H1 (cell line): ENCODE results near the gene SLC2A11. TPM values are rescaled to one million over a fixed set of nuclear protein-coding genes. Genes with fewer than 3 reads are reported as not detected.

Experiments
- CTCF ChIA-PET: fragments of 300-600 bp; sonication (Branson Sonifier 250); formaldehyde crosslinking; loops from one replicate; lab custom pipeline; 2021; ENCODE audit not compliant: partially characterized antibody; lab: Charles Lee
- POLR2A ChIA-PET: fragments of 300-600 bp; sonication (Branson Sonifier 250); formaldehyde crosslinking; loops from one replicate; lab custom pipeline; 2021; ENCODE audit warnings: inconsistent platforms; ENCODE audit not compliant: partially characterized antibody; lab: Charles Lee
- DNase-seq, 2 experiments: peaks; one replicate each; pipeline versions ENCODE4 v3.0.0 to v3.0.0-alpha.2; 2010 to 2022; ENCODE audit warnings: low spot score in 2 of 2, low read depth in 1 of 2, mixed read lengths in 1 of 2
- FAIRE-seq: peaks from 2 replicates; lab custom pipeline; 2011; peaks lifted over from hg19 to GRCh38; lab: Jason Lieb, UNC
- H2AFZ ChIP-seq: 2 replicates; pipeline ENCODE4 v1.8.1; 2012; ENCODE audit warnings: low read length, inconsistent platforms
- H2AK5ac ChIP-seq: 2 replicates; pipeline ENCODE4 v1.6.1; 2013; ENCODE audit warnings: low read depth, low read length
- H2BK120ac ChIP-seq: replicated peaks from 2 replicates; pipeline ENCODE3; 2013; ENCODE audit warnings: low read depth, low read length, inconsistent platforms
- H2BK12ac ChIP-seq: 2 replicates; pipeline ENCODE4 v1.6.1; 2013; ENCODE audit warnings: low read depth, low read length
- H2BK15ac ChIP-seq: 2 replicates; pipeline ENCODE4 v1.6.1; 2013; ENCODE audit warnings: low read length
- H2BK20ac ChIP-seq: 2 replicates; pipeline ENCODE4 v1.6.1; 2013; ENCODE audit warnings: low read length
- H2BK5ac ChIP-seq: 2 replicates; pipeline ENCODE4 v1.6.1; 2013; ENCODE audit warnings: low read depth, low read length
- H3K14ac ChIP-seq: 2 replicates; pipeline ENCODE4 v1.6.1; 2013; ENCODE audit warnings: inconsistent platforms; ENCODE audit not compliant: insufficient read length
- H3K18ac ChIP-seq: 2 replicates; pipeline ENCODE4 v1.6.1; 2013; ENCODE audit warnings: low read length; ENCODE audit errors: extremely low read depth
- H3K23ac ChIP-seq: 2 replicates; pipeline ENCODE4 v1.6.1; 2013; ENCODE audit warnings: inconsistent platforms; ENCODE audit not compliant: insufficient read length
- H3K23me2 ChIP-seq: 2 replicates; pipeline ENCODE4 v1.6.1; 2013; ENCODE audit warnings: low read depth, low read length
- H3K27ac ChIP-seq: 2 replicates; pipeline ENCODE4 v1.6.1; 2011; ENCODE audit warnings: low read depth, low read length, inconsistent platforms
- H3K27me3 ChIP-seq, 4 experiments: replicated peaks in 1 of 4; 1 replicate in 1 of 4; 2 replicates in 3 of 4; pipeline versions ENCODE4 v1.6.1 to v1.8.1; 2011 to 2013; ENCODE audit warnings: low read length in 3 of 4, mild to moderate bottlenecking in 3 of 4, inconsistent platforms in 2 of 4, mixed read lengths in 2 of 4, moderate library complexity in 1 of 4; ENCODE audit not compliant: control insufficient read depth in 3 of 4, insufficient read depth in 3 of 4; ENCODE audit errors: extremely low read depth in 1 of 4
- H3K36me3 ChIP-seq, 4 experiments: 2 replicates each; pipeline versions ENCODE4 v1.6.1 to v1.8.1; 2011 to 2013; ENCODE audit warnings: mild to moderate bottlenecking in 4 of 4, low read length in 3 of 4, moderate library complexity in 2 of 4, control low read depth in 1 of 4, inconsistent platforms in 1 of 4; ENCODE audit not compliant: insufficient read depth in 4 of 4, control insufficient read depth in 2 of 4
- H3K4ac ChIP-seq: replicated peaks from 2 replicates; pipeline ENCODE3; 2013; ENCODE audit warnings: low read length, low read depth, mixed read lengths, inconsistent platforms; ENCODE audit not compliant: insufficient read length
- H3K4me1 ChIP-seq, 4 experiments: replicated peaks in 1 of 4; 1 replicate in 1 of 4; 2 replicates in 3 of 4; pipeline versions ENCODE4 v1.6.1 to v1.8.1; 2011 to 2013; ENCODE audit warnings: low read length in 3 of 4, inconsistent platforms in 2 of 4, mixed read lengths in 1 of 4; ENCODE audit not compliant: insufficient read depth in 4 of 4, control insufficient read depth in 3 of 4
- H3K4me2 ChIP-seq, 2 experiments: 2 replicates each; pipeline versions ENCODE4 v1.6.1 to v1.8.1; 2011 to 2013; ENCODE audit warnings: low read depth in 2 of 2, low read length in 2 of 2, control low read depth in 1 of 2, inconsistent platforms in 1 of 2, mild to moderate bottlenecking in 1 of 2; ENCODE audit not compliant: insufficient read depth in 1 of 2
- H3K4me3 ChIP-seq, 4 experiments: fragments of 200-600, 300-600 bp in 1 of 4; sonication (generic), shearing (Covaris generic), sonication (Bioruptor Twin) in 1 of 4; 2 replicates each; pipeline versions ENCODE4 v1.5.1 to v1.8.1; 2011 to 2016; ENCODE audit warnings: low read length in 4 of 4, low read depth in 3 of 4, control low read depth in 2 of 4, inconsistent platforms in 2 of 4, mild to moderate bottlenecking in 2 of 4, mixed read lengths in 1 of 4, moderate library complexity in 1 of 4; ENCODE audit not compliant: insufficient read depth in 2 of 4; ENCODE audit errors: extremely low read depth in 1 of 4
- H3K56ac ChIP-seq: replicated peaks from 2 replicates; pipeline ENCODE3; 2013; ENCODE audit warnings: low read depth, mild to moderate bottlenecking, mixed read lengths, low read length, inconsistent platforms; ENCODE audit not compliant: insufficient read length
- H3K79me1 ChIP-seq: 2 replicates; pipeline ENCODE4 v1.6.1; 2013; ENCODE audit warnings: low read depth, low read length, control low read depth
- H3K79me2 ChIP-seq, 2 experiments: 2 replicates each; pipeline versions ENCODE4 v1.6.1 to v1.8.1; 2012 to 2013; ENCODE audit warnings: low read length in 2 of 2, mild to moderate bottlenecking in 2 of 2, inconsistent platforms in 1 of 2; ENCODE audit not compliant: insufficient read depth in 2 of 2, control insufficient read depth in 1 of 2
- H3K9ac ChIP-seq, 4 experiments: replicated peaks in 1 of 4; 1 replicate in 1 of 4; 2 replicates in 3 of 4; pipeline versions ENCODE4 v1.6.1 to v1.8.1; 2011 to 2013; ENCODE audit warnings: low read depth in 3 of 4, low read length in 3 of 4, control low read depth in 2 of 4, mild to moderate bottlenecking in 2 of 4, moderate library complexity in 2 of 4, inconsistent platforms in 1 of 4; ENCODE audit errors: extremely low read depth in 1 of 4
- H3K9me3 ChIP-seq, 2 experiments: 2 replicates each; pipeline versions ENCODE4 v1.6.1 to v1.8.1; 2012 to 2013; ENCODE audit warnings: mild to moderate bottlenecking in 2 of 2, moderate library complexity in 2 of 2, control low read depth in 1 of 2, inconsistent platforms in 1 of 2, low read depth in 1 of 2, low read length in 1 of 2, mixed read lengths in 1 of 2; ENCODE audit not compliant: insufficient read depth in 2 of 2
- H4K20me1 ChIP-seq, 2 experiments: replicated peaks in 1 of 2; 2 replicates each; pipeline versions ENCODE3 to v1.8.1; 2011 to 2013; ENCODE audit warnings: inconsistent platforms in 2 of 2, low read length in 2 of 2, mild to moderate bottlenecking in 1 of 2; ENCODE audit not compliant: insufficient read depth in 2 of 2, control insufficient read depth in 1 of 2
- H4K5ac ChIP-seq: 2 replicates; pipeline ENCODE4 v1.6.1; 2013; ENCODE audit warnings: low read length, low read depth, mixed read lengths, inconsistent platforms; ENCODE audit not compliant: insufficient read length
- H4K8ac ChIP-seq: 2 replicates; pipeline ENCODE4 v1.8.0; 2013; ENCODE audit warnings: mild to moderate bottlenecking, moderate library complexity, low read length, inconsistent platforms; ENCODE audit not compliant: insufficient read depth; ENCODE audit errors: extremely low read depth
- H4K91ac ChIP-seq: replicated peaks from 2 replicates; pipeline ENCODE3; 2013; ENCODE audit warnings: low read length, mixed read lengths, inconsistent platforms; ENCODE audit not compliant: insufficient read length
- BRCA1 ChIP-seq: IDR thresholded peaks from 2 replicates; pipeline ENCODE4 v1.6.1; 2012; ENCODE audit warnings: low read depth, low read length, improper control_type of control experiment
- CEBPB ChIP-seq: IDR thresholded peaks from 2 replicates; pipeline ENCODE4 v1.6.1; 2012; ENCODE audit warnings: low read depth, low read length
- CREB1 ChIP-seq: IDR thresholded peaks from 2 replicates; pipeline ENCODE4 v1.6.1; 2012; ENCODE audit warnings: inconsistent platforms
- EP300 ChIP-seq, 2 experiments: IDR thresholded peaks; 1 replicate in 1 of 2; 2 replicates in 1 of 2; pipeline ENCODE4 v1.6.1; 2011 to 2012; ENCODE audit warnings: low read depth in 2 of 2, low read length in 2 of 2, mild to moderate bottlenecking in 2 of 2, borderline replicate concordance in 1 of 2, inconsistent platforms in 1 of 2, moderate library complexity in 1 of 2
- GTF2F1 ChIP-seq: IDR thresholded peaks from 2 replicates; pipeline ENCODE4 v1.6.1; 2012; ENCODE audit warnings: low read depth, low read length, improper control_type of control experiment, borderline replicate concordance
- MAX ChIP-seq: IDR thresholded peaks from 2 replicates; pipeline ENCODE4 v1.6.1; 2012; ENCODE audit warnings: inconsistent platforms
- PHF8 ChIP-seq: fragments of 200-600 bp; sonication (generic); conservative IDR thresholded peaks from 2 replicates; pipeline ENCODE4 v1.7.1; 2012; ENCODE audit warnings: low read depth, mild to moderate bottlenecking, inconsistent platforms, low read length, moderate library complexity
- RNF2 ChIP-seq: fragments of 200-900, 300-1000 bp; sonication (generic); IDR thresholded peaks from 2 replicates; pipeline ENCODE4 v1.7.1; 2016; ENCODE audit warnings: borderline replicate concordance, low read depth, mild to moderate bottlenecking, antibody characterized with exemption, low read length; ENCODE audit not compliant: poor library complexity, severe bottlenecking; ENCODE audit errors: missing control alignments
- TAF1 ChIP-seq: IDR thresholded peaks from 2 replicates; pipeline ENCODE4 v1.6.1; 2011; ENCODE audit warnings: mild to moderate bottlenecking, low read depth, low read length
- TEAD4 ChIP-seq: IDR thresholded peaks from 2 replicates; pipeline ENCODE4 v1.6.1; 2012; ENCODE audit warnings: low read depth, low read length, inconsistent platforms, mixed read lengths
- YY1 ChIP-seq: IDR thresholded peaks from 2 replicates; pipeline ENCODE4 v1.6.1; 2011; ENCODE audit warnings: low read depth, mild to moderate bottlenecking, low read length
- WGBS, 2 experiments: shearing (Covaris generic) in 1 of 2; methylation state at CpG; one replicate each; pipeline versions ENCODE4 v1.1.6 to v1.1.7; 2013 to 2015; ENCODE audit warnings: low lambda C conversion rate in 2 of 2, mixed read lengths in 2 of 2, inconsistent platforms in 1 of 2, low coverage in 1 of 2, missing lambda C conversion rate in 1 of 2; ENCODE audit not compliant: insufficient replicate concordance in 2 of 2, insufficient coverage in 1 of 2, insufficient read length in 1 of 2; ENCODE audit errors: extremely low coverage in 1 of 2, missing lambda C conversion rate in 1 of 2; 5-methylcytosine and 5-hydroxymethylcytosine counted together
- polyA plus RNA-seq, 7 experiments: library from polyadenylated mRNA; depleted of rRNA in 3 of 7; stranded (reverse) in 5 of 7; unstranded in 2 of 7; fragments of >200 nt in 5 of 7; fragments of 200-250 nt in 2 of 7; gene quantifications; 1 replicate in 5 of 7; 2 replicates in 1 of 7; 4 replicates in 1 of 7; pipeline versions ENCODE4 v1.2.1 to v1.2.3, GENCODE V29; 2011 to 2013; ENCODE audit warnings: missing spikeins in 2 of 7, mixed read lengths in 2 of 7
- total RNA-seq: library from RNA; stranded (reverse); fragmentation: NEBNext Ultra II Directional; extraction: Animal tissue kit (Norgen Biotek cat#: 25700); gene quantifications from 2 replicates; pipeline ENCODE4 v1.2.1, GENCODE V29; 2021

Gene SLC2A11
- total and polyA plus RNA-seq, 2 of the 8 experiments (the other 6 are each of a cell fraction or from before 2014, with no cell fraction given): 10.7 to 12.5 TPM

GRCh38 chr22:23908587-23909205, 51.0 kb downstream of the SLC2A11 start:
- no peak overlapping the region for H3K56ac ChIP-seq
- TF ChIP-seq CREB1: no peak
- no peak for TF ChIP-seq BRCA1
- no peak for TF ChIP-seq PHF8
- TF ChIP-seq TAF1: no peak
- TF ChIP-seq GTF2F1: no peak
- no peak for TF ChIP-seq YY1
- no peak for TF ChIP-seq RNF2
- no peak for TF ChIP-seq TEAD4
- TF ChIP-seq EP300 (IDR thresholded peaks at IDR 0.05; ENCODE audit: borderline replicate concordance in 1 of 2, low read depth in 2 of 2, low read length in 2 of 2): no peak
- TF ChIP-seq CEBPB: no peak
- TF ChIP-seq MAX: no peak
- TF ChIP-seq, all 59 proteins: peak for 0
- no peak overlapping the region for H3K4me3 ChIP-seq
- no peak overlapping the region; a peak in 1 of 4 replicates for H3K4me2 ChIP-seq
- peaks cover 0 to 6% of the 10 kb centered on the region in 2 experiments; a peak in 1 of 4 replicates for H3K9me3 ChIP-seq
- WGBS, 2 experiments: 83% methylated on average over 11 of the region's 11 CpGs; no CpG with 5 or more reads in 1 of the 2 experiments
- peaks cover 5 to 13% (median 12%) of the 10 kb centered on the region in 4 experiments for H3K4me1 ChIP-seq
- ChIA-PET CTCF (interaction anchor here (1.4 to 3.5 kb wide), 3 partner anchors 11 to 15 kb away, joined by 3 to 13 read pairs (median 6); partner anchors contain the start of gene MIF), POLR2A (interaction anchor here (0.9 to 5.3 kb wide), 6 partner anchors 9 to 51 kb away, joined by 3 to 31 read pairs (median 5); partner anchors contain the start of genes MIF and SLC2A11)
- FAIRE-seq (no peak), DNase-seq (no peak)
- no peaks in the 10 kb centered on the region for H3K79me1 ChIP-seq
- no peak overlapping the region for H2BK120ac ChIP-seq
- no peak overlapping the region for H2BK20ac ChIP-seq
- H3K27ac ChIP-seq: no peak overlapping the region
- H3K4ac ChIP-seq: no peak overlapping the region
- H3K79me2 ChIP-seq: no peaks in the 10 kb centered on the region
- no peak overlapping the region for H3K14ac ChIP-seq
- no peak overlapping the region for H3K9ac ChIP-seq
- H3K23me2 ChIP-seq: peaks cover 2% of the 10 kb centered on the region; the same call in 1 of the 2 replicates
- H4K8ac ChIP-seq: no peak overlapping the region
- H4K20me1 ChIP-seq: no peaks in the 10 kb centered on the region
- no peak overlapping the region for H3K18ac ChIP-seq
- H4K5ac ChIP-seq: no peak overlapping the region
- H2AK5ac ChIP-seq: no peak overlapping the region
- no peak overlapping the region for H3K23ac ChIP-seq
- H3K27me3 ChIP-seq: peaks cover 0 to 3% (median under 1%) of the 10 kb centered on the region in 4 experiments; a peak in 2 of 7 replicates
- no peak overlapping the region for H2BK5ac ChIP-seq
- H2BK12ac ChIP-seq: no peak overlapping the region
- no peaks in the 10 kb centered on the region for H3K36me3 ChIP-seq
- no peak overlapping the region for H2AFZ ChIP-seq
- H2BK15ac ChIP-seq: no peak overlapping the region
- H4K91ac ChIP-seq: no peak overlapping the region
